ENCODE results near the gene PLEKHA7.
A peak's percentile ranks its signal among the peaks of the same experiment; 100 is the strongest.

PLEKHA7 gene

DNA sequence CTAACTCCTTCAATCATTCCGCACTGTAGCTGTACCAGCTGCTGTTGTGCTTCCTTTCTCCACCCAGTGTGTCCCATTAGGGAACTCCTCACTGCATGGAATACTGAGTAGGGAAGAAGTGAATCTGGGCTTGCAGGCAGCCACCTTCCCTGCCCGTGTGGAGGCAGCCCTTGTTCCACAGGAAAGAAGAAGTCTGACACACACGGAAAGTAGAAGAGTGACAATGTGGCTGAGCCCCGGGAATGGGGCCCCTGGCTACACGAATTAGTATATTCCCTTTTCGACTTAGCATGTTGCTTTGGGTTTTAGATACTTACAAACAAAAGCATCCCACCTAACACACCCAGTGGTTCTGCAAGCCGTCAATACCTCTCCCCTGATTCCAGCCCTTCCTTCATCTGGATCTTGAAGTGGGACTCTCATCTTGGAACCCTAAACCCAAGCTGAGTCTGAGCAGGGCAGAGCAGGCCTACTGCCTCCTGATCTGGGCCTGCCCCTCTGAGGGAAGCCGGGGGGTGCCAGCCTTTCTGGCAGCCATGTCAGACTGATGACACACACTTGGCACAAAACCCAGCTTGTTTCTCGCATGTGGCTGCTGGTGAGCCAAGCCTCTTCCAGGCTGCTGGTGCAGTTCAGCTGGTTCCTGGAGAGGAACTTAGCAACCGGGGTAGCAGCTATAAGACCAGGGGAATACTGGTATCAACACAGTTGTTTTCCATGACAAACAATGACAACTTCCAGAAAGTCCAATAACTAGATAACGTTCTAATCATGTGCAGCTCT is 204.1 kb downstream of the PLEKHA7 start:
- DNase-seq (ENCODE audit: insufficient read length) (no peak), FAIRE-seq (no peak)
- no peak for TF ChIP-seq POLR2A (IDR thresholded peaks at IDR 0.05; ENCODE audit: low read depth, low read length)
- no peak for TF ChIP-seq TAF1 (IDR thresholded peaks at IDR 0.05; ENCODE audit: borderline replicate concordance, low read depth, low read length)
- no peak for TF ChIP-seq POLR2AphosphoS5 (IDR thresholded peaks at IDR 0.05; ENCODE audit: low read depth, low read length)

DNA sequence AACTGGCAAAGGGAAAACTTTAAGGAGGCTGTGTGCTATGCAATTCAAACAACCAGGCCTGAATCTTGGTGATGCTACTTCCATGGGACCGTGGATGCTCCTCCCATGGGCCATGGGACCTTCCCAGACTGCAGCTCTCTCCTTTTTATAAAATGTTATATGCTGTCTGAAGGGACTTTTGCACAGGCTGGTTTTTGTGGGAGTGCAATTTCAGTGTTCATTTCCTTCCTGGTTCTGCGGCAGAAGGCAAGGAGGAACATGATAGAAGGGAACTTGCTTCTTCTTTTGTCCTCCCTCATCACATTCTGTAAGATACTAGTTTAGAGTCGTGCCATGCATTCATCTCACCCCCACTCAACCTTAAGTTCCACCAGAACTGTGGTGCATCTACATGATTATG is 206.9 kb downstream of the PLEKHA7 start:
- FAIRE-seq (peak; percentile 81), DNase-seq (ENCODE audit: insufficient read length) (no peak)
- TF ChIP-seq POLR2AphosphoS5 (IDR thresholded peaks at IDR 0.05; ENCODE audit: low read depth, low read length) (no peak), TAF1 (IDR thresholded peaks at IDR 0.05; ENCODE audit: borderline replicate concordance, low read depth, low read length) (no peak), POLR2A (IDR thresholded peaks at IDR 0.05; ENCODE audit: low read depth, low read length) (no peak)

DNA sequence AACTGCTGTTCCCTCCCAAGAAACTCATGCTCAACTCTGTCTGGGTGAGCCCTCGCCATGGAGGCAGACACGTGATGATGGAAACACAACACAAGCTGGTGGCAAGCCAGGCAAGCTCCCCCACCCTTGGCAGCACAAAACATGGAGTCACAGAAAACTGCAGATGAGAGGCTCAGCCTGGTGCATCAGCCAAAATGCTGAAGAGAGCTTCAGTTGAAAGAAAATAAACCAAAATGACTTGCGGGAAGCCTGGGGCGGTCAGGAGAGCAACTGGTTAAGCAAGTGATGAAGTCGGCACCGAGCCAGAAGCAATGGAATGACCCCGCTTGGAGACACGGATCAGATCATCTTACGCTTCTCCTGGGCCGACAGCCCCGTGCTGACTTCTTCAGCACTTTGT is 207.4 kb downstream of the PLEKHA7 start:
- no peak for DNase-seq (ENCODE audit: insufficient read length)
- FAIRE-seq = no peak

DNA sequence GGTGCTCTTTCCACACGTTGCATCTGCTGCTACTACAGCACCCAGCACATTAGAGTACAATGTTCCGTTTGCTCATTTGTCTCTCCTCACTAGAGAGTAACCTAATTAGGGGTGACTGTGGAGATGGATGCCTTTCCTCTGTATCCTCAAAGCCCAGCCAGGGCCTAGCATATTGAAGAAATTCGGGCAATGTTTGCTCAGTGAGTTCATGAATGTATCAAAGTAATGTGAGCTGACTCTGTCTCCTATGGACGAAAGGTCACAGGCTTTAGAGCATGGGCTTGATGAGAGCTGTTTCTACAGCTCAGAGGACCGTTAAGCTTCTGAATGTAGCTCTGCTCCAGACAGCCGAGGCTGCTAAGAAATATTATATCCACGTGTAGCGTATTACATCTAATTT is 208.3 kb downstream of the PLEKHA7 start:
- DNase-seq (ENCODE audit: insufficient read length) (no peak), FAIRE-seq (no peak)
- no peak for TF ChIP-seq POLR2A (IDR thresholded peaks at IDR 0.05; ENCODE audit: low read depth, low read length)
- no peak for TF ChIP-seq POLR2AphosphoS5 (IDR thresholded peaks at IDR 0.05; ENCODE audit: low read depth, low read length)
- no peak for TF ChIP-seq TAF1 (IDR thresholded peaks at IDR 0.05; ENCODE audit: borderline replicate concordance, low read depth, low read length)

More for the DNA sequence above, 207.4 kb downstream of the PLEKHA7 start:
- TF ChIP-seq POLR2AphosphoS5 (IDR thresholded peaks at IDR 0.05; ENCODE audit: low read depth, low read length) (no peak), POLR2A (IDR thresholded peaks at IDR 0.05; ENCODE audit: low read depth, low read length) (no peak), TAF1 (IDR thresholded peaks at IDR 0.05; ENCODE audit: borderline replicate concordance, low read depth, low read length) (no peak)

DNA sequence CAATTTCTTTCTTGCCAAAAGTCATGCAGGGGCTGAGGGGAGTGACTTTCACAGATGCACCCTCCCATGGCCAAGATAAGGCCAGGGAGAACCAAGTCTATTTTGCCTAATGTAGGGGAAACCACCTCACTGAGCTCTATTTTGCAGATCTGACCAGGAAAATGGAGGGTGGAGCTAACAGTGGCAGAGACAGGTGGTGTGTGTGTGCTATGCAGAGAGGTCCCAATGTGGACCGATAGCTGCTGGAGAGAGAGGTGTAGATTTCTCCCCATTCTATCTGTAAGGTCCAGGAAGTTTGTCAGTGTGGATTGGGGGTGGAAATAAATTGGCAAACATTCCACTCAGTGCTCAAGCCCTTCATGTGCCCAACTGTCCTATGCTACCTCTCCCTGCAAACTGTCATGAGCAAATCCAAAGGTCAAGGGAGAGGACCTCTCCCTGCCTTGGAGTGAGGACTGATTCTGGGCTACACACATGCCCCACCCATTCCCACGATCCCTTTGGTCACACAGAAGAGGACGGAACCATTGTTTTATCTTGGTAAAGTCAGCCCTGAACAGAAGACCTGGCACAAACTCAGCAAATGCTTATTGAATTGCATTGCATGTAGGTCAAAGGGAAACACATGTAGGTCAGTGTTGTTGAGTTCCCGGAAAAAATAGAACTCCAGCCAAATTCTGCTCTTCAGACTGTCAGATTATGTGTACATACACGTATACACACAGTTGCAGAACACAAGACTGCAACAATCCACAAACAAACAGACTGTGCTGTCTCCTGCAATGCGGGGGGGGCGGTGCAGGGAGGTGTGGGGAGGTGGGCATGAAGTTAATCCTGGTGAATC is 209.9 kb downstream of the PLEKHA7 start:
- DNase-seq (ENCODE audit: insufficient read length) (no peak), FAIRE-seq (peak; percentile 38)
- TF ChIP-seq POLR2AphosphoS5 (IDR thresholded peaks at IDR 0.05; ENCODE audit: low read depth, low read length) = no peak
- no peak for TF ChIP-seq TAF1 (IDR thresholded peaks at IDR 0.05; ENCODE audit: borderline replicate concordance, low read depth, low read length)
- TF ChIP-seq POLR2A (IDR thresholded peaks at IDR 0.05; ENCODE audit: low read depth, low read length) = no peak

DNA sequence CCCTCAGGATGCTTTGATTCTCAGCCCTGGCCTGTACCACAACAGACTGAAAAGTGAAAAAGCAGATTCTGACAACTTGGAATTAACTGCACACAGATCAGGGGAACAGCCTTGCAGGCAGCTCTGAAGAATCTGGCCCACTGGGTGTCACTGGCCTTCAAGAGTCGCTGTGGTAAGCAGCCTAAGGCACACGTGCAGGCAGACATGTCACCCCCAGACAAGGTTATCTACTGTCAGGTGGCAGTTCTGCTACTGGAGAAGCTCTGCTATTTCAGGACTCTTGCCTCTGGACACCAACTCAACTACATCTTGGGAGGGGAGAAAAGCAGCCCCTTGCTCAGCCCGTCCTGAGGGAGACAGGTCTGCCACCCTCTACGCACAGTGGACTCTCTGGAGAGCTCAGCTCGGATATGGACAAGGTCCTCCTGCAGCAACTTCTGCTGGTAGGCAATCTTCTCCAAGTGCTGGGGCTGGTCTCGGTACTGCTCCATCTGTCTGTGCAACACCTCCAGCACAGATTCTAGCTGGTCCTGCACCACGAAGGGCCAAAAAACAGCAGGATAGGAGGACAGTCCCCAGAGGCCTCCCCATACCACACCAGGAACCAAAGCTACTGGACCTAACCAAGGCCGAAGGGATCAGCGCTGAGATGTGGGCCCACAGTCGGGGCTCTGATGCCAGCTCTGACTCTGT is 212.8 kb downstream of the PLEKHA7 start:
- no peak for FAIRE-seq
- no peak for DNase-seq (ENCODE audit: insufficient read length)
- TF ChIP-seq POLR2AphosphoS5 (IDR thresholded peaks at IDR 0.05; ENCODE audit: low read depth, low read length) = no peak
- TF ChIP-seq TAF1 (IDR thresholded peaks at IDR 0.05; ENCODE audit: borderline replicate concordance, low read depth, low read length) = no peak
- no peak for TF ChIP-seq POLR2A (IDR thresholded peaks at IDR 0.05; ENCODE audit: low read depth, low read length)

DNA sequence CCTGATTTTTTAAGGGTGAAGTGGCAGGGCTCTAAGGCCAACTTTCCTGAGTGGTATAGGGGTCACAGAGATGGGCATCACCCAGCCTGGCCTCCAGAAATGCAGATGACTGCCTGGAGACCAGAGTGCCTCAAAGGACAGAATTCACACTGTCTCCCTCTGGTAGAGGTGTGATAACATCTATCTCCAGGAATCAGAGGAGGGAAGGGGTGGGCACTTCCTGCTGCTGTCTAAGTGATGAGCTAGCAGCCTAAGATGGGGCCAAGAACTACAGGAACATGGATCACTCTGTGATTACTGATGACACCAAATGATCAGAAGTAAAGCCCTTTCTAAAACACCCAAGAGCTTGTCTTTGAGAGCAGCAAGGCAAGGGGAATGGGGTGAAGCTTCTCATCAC is 213.8 kb downstream of the PLEKHA7 start:
- FAIRE-seq (no peak), DNase-seq (ENCODE audit: insufficient read length) (no peak)
- TF ChIP-seq POLR2AphosphoS5 (IDR thresholded peaks at IDR 0.05; ENCODE audit: low read depth, low read length) = no peak
- TF ChIP-seq POLR2A (IDR thresholded peaks at IDR 0.05; ENCODE audit: low read depth, low read length) = no peak
- no peak for TF ChIP-seq TAF1 (IDR thresholded peaks at IDR 0.05; ENCODE audit: borderline replicate concordance, low read depth, low read length)

DNA sequence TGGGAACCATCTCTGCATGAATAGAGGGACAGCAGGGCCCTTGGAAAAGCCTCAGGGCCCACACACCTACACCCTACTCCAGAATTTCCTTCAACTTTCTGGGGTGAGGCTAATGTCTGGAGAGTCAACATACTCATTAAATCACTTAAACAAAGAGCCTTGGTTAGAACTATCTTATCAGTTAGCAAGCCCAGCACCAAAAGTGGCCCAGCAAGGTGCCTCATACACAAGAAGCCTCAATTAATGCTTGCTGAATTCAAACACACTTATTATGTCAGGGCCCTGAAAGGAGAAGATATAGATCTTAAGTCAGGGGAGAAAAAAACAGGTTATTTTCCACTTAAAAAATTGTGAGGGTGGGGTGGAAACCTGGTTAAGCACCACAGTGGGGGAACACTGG is 214.3 kb downstream of the PLEKHA7 start:
- DNase-seq (ENCODE audit: insufficient read length) (no peak), FAIRE-seq (no peak)
- TF ChIP-seq TAF1 (IDR thresholded peaks at IDR 0.05; ENCODE audit: borderline replicate concordance, low read depth, low read length) (no peak), POLR2A (IDR thresholded peaks at IDR 0.05; ENCODE audit: low read depth, low read length) (no peak), POLR2AphosphoS5 (IDR thresholded peaks at IDR 0.05; ENCODE audit: low read depth, low read length) (no peak)

DNA sequence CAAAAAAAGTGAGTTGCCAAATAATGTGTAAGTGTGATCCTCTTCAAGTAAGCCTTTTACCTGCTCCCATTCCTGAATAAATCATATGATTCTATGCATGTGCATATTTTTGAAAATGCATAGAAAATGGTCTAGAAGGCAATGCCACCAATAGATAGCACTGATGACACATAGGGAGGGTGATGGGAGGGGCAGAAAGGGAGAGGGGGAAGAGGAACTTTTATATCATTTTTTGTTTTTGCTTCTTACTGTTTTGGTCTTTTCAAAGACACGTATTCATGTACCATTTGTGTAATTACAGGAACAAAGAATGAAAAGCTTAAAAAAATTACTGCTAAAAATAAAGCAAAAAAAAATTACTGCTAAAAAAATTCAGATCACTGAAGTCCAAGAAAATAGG is 215.0 kb downstream of the PLEKHA7 start:
- FAIRE-seq (peak; percentile 5), DNase-seq (ENCODE audit: insufficient read length) (no peak)
- no peak for TF ChIP-seq TAF1 (IDR thresholded peaks at IDR 0.05; ENCODE audit: borderline replicate concordance, low read depth, low read length)
- no peak for TF ChIP-seq POLR2AphosphoS5 (IDR thresholded peaks at IDR 0.05; ENCODE audit: low read depth, low read length)
- TF ChIP-seq POLR2A (IDR thresholded peaks at IDR 0.05; ENCODE audit: low read depth, low read length) = no peak

DNA sequence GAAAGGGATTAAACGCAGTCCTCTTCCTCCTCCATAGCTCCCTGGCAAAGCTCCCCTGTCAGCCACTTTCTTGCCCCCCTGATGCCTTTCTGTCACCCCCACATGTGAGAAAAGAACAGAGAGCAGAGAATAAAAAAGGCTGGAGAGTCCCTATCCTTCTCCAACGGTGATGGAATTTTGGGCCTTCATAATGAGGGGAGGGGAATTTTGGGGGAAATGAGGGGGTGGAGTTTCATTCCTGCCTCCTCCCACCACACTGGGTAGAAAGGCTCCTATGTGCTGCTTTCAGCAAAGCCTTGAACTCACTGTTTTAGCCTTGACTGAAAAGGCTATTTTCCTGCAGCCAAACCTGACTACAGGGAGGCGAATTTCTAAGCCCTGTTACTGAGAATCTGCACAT is 216.4 kb downstream of the PLEKHA7 start:
- DNase-seq (ENCODE audit: insufficient read length) (no peak), FAIRE-seq (no peak)
- TF ChIP-seq POLR2AphosphoS5 (IDR thresholded peaks at IDR 0.05; ENCODE audit: low read depth, low read length) (no peak), POLR2A (IDR thresholded peaks at IDR 0.05; ENCODE audit: low read depth, low read length) (no peak), TAF1 (IDR thresholded peaks at IDR 0.05; ENCODE audit: borderline replicate concordance, low read depth, low read length) (no peak)

DNA sequence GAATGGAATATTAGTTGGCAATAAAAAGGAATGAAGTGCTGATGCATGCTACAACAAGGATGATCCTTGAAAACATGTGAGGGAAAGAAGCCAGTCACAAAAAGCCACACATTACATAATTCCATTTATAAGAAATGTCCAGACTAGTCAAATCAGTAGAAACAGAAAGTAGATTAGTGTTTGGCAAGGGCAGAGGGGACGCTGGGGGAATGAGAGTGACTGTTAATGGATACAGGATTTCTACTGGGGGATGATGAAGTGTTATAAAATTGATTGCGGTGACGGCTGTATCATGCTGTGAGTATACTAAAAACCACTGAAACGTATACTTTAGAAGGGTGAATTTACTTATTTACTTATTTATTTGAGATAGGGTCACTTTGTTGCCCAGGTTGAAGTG is 217.9 kb downstream of the PLEKHA7 start:
- DNase-seq (ENCODE audit: insufficient read length) (no peak), FAIRE-seq (no peak)
- TF ChIP-seq POLR2A (IDR thresholded peaks at IDR 0.05; ENCODE audit: low read depth, low read length) (no peak), TAF1 (IDR thresholded peaks at IDR 0.05; ENCODE audit: borderline replicate concordance, low read depth, low read length) (no peak), POLR2AphosphoS5 (IDR thresholded peaks at IDR 0.05; ENCODE audit: low read depth, low read length) (no peak)

Data from GM12892 (cell line).